GM18867 (cell line): Measurements from ENCODE around the gene TMEM231.
"Not testable (repeated sequence)": the region's sequence is repeated elsewhere in the genome, so short reads cannot be mapped to it uniquely, and the experiment has no call there.

Source experiments
- ATAC-seq: cut with Tn5 transposase; IDR thresholded peaks from one replicate; pipeline ENCODE4 v1.9.1; 2021; ENCODE audit warnings: mild to moderate bottlenecking, moderate library complexity; ENCODE audit not compliant: unreplicated experiment

The TMEM231 gene

DNA sequence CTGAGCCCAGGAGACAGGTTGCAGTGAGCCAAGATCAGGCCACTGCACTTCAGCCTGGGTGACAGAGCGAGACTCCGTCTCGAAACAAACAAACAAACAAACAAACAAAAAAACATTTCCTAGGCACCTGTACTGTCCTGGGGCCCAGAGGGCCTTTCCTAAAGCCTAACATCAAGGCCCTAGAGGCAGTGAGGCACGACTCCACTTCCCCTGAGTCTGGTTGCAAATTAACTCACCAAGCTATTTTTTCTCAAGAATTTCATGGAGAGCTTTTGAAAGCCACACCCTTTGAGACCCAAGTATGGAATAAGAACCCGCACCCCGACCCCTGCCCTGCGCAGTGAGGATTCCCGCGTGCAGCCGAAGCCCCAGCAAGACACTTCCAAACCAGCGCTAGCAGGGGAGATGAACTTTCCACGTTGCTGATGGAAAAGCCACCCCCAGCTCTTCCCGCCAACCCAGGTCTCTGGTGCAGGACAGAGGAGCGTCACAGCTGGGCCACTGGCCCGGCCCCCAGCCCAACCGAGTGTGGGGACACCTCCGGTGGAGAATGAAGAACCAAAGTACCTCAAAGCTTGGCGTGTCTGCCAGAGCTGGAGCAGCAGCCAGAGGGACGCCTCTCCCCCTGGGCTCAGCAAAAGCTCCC lies 21.4 kb downstream of the TMEM231 start:
- no peak for ATAC-seq

- ATAC-seq: no peak
Measured at GRCh38 chr16:75532791-75533190, 23.3 kb downstream of the TMEM231 start.

- no peak for ATAC-seq
Measured at GRCh38 chr16:75532142-75532765, 23.8 kb downstream of the TMEM231 start.

DNA sequence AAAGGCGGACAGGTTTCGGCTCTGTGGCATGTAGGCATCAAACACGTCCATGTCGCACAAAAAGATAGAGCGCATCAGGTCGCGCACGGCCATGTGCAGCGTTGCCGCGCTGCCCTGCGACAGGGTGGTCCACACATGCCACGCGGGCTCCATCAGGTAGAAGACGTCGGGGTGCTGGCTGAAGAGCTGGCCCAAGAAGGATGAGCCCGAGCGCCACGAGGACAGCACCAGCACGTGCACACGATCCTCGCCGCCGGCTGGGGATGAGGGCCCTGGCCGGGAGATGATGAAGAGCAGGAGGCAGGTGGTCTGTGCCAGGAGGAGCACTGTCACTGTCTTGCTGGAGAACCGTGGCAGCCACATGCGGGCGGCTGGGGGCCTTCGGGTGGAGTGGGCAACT lies 26.1 kb downstream of the TMEM231 start:
- no peak for ATAC-seq

DNA sequence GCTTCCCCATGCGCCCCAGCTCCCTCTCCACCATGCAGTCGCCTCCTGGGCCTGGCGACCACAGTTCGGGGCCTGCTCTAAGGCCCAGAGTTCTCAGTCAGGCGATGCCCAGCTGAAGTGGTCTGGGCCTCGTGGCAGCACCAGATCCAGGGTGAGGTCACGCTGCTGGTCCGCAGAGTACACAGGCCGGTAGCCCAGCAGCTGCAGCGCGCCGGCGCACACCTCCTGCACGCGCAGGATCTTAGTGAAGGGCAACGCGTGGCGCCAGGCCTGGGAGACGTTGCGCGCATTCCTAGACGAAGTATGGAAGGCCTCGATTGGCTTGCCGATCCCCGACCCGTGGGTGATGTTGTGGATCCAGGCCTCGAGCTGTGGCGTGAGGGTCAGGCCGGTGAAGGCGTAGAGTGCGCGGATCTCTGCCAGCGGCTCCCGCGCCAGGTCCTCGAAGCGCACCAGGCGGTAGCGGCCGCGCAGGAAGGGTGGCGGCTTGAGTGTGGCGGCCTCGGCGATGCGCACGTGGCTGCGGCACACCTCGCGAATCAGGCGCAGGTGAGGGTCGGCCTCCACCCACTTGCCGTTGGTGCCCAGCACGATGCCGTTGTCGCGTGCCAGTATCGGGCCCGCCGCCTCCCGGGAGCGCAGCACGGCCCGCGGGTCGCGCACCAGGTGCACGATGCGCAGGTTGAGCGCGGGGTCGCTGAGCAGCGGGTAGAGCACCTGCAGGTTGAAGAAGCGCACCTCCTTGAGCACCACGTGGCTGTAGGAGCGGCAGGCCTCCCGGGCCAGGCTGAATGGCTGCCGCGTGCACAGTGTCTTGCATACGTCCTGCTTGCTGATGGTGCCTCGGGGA lies 26.8 kb downstream of the TMEM231 start:
- ATAC-seq: no peak

DNA sequence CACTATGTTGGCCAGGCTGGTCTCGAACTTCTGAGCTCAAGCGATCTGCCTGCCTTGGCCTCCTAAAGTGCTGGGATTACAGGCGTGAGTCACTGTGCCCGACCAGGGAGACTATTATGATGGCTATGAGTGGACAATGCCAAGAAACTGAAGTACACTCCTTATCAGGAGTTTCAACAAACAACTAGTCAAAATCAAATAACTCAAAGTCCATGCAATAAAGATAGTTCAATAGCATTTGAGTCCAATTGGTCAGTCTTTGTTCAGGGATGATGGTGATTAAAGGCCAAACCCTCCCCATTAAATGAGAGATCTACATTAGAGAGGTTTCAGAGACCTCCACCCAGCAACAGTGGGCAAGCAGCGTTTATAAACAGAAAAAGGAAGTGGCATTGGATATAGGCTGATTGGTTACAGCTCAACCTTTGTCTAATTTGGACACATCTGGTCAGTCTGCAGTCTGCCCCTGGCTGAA lies 28.2 kb downstream of the TMEM231 start:
- no peak for ATAC-seq

GRCh38 chr16:75526032-75526790 lies 29.8 kb downstream of the TMEM231 start:
- ATAC-seq: no peak

DNA sequence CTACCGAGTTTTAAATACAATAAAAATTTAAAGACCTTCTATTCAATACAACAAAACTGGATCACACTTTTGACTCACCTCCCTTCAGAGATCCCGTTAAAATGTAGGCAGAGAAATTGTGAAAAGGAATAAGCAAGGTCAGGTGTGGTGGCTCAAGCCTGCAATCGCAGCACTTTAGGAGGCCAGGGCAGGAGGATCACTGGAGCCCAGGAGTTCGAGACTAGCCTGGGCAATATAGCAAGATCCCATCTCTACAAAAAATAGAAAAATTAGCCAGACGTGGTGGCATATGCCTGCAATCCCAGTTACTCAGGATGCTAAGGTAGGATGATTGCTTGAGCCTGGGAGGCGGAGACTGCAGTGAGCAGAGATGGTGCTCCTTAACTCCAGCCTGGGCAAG lies 36.9 kb downstream of the TMEM231 start:
- no peak for ATAC-seq

DNA sequence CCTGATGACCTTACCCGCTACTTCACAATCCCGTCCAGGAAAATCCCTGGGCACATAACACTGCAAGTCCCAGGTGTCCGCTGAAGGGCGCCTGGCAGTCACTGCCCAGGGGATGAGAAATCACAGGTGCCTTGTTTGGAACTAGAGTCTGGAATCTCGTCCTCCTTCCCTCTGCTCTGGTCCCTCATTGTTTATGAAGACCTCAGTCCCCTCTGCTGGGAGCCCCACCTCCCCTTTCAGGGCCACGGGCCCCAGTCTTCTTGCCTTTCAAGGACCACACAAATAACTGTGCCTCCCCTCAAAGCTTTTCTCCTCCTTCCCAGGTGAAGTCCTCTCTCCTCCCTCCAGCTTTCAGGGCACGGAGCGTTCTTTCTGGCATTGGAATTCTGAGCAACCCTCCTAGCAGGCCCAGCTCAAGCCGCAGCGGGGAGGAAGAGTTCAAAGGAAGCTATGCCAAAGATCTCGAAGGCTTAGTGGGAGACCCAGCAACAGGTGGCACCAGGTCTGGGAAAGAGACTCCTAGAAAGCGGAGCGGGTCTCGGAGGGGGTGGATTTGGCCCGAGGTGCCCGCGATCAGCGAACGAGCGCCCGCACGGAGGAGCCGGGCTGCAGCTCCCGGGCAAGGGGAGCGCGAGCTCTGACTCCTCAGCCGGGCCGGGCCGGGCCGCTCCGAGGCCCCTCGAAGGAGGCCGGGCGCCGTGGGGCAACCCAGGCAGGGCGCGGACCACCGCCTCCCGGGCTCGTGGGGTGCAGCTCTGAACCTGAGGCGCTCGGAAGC lies 39.7 kb downstream of the TMEM231 start:
- not testable (repeated sequence) for ATAC-seq

DNA sequence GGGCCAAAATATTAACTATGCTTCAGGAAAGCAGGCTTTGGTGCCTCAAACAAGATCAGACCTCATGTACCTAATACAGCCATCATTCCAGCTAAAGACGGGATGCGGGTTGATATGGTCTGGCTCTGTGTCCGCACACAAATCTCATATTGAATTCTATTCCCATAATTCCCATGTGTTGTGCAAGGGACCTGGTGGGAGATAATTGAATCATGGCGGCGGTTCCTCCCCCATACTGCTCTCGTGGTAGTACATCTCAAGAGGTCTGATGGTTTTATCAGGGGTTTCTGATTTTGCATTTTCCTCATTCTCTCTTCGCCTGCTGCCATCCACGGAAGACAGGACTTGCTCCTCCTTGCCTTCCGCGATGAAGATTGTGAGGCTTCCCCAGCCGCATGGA lies 41.8 kb downstream of the TMEM231 start:
- ATAC-seq: no peak

DNA sequence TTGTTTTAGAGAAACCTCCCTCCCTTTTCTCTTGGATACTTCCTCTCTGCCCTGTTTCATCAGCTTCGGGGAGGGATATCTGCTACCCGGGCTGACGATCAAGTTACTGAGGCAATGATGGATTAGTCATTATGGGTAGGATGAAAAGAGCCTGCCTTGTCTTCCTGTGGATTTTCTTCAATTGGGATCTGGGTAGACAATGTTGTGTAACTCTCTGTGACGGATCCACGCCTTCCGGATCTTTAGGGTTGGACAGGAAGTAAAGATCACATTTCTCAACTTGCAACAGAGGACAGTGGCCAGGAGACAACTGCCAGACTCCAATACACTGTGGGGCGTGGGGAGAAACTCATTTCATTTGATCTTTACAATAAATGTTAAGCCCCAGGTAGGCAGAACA lies 49.5 kb downstream of the TMEM231 start:
- no peak for ATAC-seq

- no peak for ATAC-seq
Measured at GRCh38 chr16:75506107-75506506, 49.9 kb downstream of the TMEM231 start.

DNA sequence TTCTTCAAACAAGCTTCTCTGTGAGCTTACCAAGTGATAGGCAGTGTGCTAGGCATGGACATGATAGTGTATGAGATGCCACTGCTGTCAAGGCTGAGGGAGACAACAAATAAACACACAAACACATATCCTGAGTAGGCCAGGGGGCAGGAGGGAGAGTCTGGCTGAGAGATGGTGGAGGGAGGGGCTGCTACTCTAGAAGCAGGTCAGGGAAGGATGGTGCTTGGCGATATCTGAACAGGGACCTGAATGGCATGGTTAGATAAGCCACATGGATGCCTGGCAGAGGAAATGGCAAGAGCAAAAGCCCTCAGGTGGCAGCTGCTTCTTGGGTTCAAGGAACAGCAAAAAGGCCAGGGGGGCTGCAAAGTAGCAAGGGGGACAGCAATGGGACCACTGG lies 52.3 kb downstream of the TMEM231 start:
- no peak for ATAC-seq

DNA sequence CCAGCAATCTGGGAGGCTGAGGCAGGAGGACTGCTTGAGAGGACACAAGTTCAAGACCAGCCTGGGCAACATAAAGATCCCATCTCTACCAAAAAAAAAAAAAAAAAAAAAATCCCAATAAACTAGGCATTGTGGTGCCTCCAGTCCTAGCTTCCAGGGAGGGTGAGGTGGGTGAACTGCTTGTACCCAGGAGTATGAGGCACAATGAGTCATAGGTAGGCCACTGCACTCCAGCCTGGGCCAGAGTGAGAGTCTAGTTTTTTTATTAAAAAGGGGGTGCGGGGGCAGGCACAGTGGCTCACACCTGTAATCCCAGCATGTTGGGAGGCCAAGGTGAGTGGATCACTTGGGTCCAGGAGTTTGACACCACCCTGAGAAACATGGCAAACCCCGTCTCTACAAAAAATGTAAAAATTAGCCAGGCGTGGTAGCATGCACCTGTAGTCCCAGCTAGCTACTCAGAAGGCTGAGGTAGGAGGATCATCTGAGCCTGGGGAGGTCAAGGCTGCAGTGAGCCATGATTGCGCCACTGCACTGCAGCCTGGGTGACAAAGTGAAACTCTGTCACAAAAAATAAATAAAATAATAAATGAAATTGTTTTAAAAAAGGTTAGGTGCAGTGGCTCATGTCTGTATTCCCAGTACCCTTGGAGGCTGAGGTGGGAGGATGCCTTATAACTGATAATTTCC lies 53.0 kb downstream of the TMEM231 start:
- ATAC-seq: no peak

DNA sequence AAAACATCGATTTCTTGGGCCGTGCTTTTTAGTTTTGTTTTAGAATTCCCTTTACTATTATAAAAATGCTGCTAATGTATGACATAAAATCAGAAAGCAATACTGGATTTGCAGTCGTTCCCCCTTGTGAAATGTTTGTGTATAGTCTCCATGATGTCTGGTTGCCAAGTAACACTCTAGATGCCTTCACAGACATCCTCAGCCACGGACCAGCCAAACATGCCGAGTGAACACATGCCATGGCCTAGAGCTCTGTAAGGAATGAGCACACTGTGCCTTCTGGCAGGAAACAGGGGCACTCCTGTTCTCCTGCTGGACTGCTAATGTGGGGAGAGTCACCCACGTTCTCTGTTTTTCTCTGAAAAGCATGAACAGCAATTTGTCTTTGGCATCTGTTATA lies 54.2 kb downstream of the TMEM231 start:
- not testable (repeated sequence) for ATAC-seq

DNA sequence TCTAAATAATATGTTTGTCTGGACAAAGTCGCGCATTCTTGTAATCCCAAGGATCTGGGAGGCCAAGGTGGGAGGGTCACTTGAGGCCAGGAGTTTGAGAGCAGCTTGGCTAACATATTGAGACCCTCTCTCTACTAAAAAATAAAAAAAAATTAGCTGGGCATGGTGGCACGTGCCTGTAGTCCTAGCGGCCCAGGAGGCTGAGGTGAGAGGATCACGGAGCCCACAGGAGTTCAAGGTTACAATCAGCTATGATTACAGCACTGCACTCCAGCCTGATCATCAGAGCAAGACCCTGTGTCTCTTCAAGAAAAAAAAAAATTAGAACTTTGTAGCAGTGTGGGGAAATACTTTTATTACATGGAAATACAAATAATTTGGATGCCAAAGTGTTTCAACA lies 54.7 kb downstream of the TMEM231 start:
- no peak for ATAC-seq

GRCh38 chr16:75498605-75499322 lies 57.3 kb downstream of the TMEM231 start:
- ATAC-seq: not testable (repeated sequence)

DNA sequence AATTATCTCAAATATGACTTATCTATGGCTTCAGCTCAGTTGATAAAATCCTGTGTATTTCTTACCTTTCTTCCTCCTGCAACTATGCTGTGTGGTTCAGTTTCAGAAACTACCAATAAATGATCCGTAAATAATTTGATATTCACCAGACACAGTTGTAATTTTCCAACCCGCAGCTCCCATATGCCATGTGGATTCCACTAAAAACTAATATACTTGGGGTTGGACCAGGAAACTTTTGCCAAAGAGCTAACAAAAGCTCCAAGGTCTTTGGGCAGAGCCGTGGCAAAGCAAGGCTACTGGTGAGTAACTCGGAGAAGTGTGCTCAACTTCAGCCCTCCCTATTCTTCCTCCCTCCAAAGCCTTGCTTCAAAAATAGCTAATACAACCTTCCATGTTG lies 58.5 kb downstream of the TMEM231 start:
- ATAC-seq: no peak

DNA sequence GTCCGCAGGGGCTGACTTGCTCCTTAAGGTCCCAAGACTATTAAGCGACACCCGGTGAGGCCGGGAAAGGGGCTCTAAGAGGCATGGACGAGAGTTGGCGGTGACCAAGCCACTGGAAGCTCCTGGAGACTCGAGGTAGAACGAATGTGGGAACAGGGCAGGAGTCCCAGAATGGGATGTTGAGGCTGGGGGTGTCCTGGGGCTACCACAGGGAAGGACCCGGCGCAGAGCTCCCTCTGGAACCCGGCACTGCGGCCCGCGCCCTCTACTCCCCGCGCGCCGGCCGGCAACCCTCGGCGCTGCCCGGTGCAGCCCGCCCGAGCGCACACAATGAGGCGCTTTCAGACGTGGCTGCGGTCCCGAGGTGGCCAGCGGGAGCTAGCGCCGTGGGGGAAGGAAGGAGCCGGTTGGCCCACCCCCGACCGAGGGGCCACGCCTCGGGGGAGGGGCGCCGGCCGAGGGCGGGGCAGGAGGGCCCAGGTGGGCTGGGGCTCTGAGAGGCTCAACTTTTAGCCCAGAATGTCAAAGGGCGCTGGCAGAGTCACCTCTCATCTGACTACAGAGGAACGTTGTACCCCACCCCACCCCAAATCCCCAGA lies 60.9 kb downstream of the TMEM231 start, which contains the start of gene CHST6:
CHST6 (minus strand) TSS at position 366 of the 599 bp plus-strand sequence. CDS start 15,613 bp downstream, outside the sequence.
- peak; percentile 56 for ATAC-seq
